ENCODE data around the gene ADORA2B.

GRCh38 chr17:15954222-15954621 is 9.3 kb downstream of the ADORA2B start:
- TF ChIP-seq CTCF (IDR thresholded peaks at IDR 0.05) (no peak), POLR2A (IDR thresholded peaks at IDR 0.05) (no peak), EP300 (IDR thresholded peaks at IDR 0.05) (no peak)
